Measurements from ENCODE around the gene NR1D1. TPM values are rescaled to one million over a fixed set of nuclear protein-coding genes. Genes with fewer than 3 reads are reported as not detected.

NR1D1 gene
- total RNA-seq, 4 donors from 2014 or later, result 2.0 to 92.1 (median 4.7) TPM

DNA sequence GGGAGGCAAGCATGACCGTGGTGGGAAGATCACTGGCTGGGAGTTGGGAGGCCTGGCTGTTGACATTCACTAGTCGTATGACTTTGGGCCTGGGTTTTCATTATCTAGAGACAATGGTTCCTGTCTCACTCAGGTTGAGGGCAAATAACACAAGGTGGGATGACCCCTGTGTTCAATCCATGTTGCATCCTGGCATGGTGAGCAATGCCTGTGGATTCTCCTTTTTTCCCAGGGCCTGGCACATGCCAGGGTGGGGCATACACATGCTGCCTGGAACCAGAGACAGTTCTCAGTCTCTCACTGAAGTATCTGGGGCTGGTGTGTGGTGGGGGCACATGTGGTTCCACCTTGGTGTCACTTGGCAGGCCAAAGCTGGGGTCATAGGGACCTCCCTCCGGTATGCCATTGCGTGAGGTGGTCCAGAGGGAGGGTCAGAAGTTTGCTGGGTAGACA lies 32.2 kb downstream of the NR1D1 start:
- Histone ChIP-seq H3K9me3 (no peaks in the 10 kb centered on the region), H3K36me3 (no peaks in the 10 kb centered on the region), H3K4me1 (peaks cover 13 to 34% of the 10 kb centered on the region in 2 donors), H3K27ac (peak overlapping the region; percentile 98), H3K4me3 (no peak overlapping the region), H3K27me3 (no peaks in the 10 kb centered on the region)
- TF ChIP-seq, protein P1, sequence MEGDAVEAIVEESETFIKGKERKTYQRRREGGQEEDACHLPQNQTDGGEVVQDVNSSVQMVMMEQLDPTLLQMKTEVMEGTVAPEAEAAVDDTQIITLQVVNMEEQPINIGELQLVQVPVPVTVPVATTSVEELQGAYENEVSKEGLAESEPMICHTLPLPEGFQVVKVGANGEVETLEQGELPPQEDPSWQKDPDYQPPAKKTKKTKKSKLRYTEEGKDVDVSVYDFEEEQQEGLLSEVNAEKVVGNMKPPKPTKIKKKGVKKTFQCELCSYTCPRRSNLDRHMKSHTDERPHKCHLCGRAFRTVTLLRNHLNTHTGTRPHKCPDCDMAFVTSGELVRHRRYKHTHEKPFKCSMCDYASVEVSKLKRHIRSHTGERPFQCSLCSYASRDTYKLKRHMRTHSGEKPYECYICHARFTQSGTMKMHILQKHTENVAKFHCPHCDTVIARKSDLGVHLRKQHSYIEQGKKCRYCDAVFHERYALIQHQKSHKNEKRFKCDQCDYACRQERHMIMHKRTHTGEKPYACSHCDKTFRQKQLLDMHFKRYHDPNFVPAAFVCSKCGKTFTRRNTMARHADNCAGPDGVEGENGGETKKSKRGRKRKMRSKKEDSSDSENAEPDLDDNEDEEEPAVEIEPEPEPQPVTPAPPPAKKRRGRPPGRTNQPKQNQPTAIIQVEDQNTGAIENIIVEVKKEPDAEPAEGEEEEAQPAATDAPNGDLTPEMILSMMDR (IDR thresholded peaks at IDR 0.05), result no peak
- TF ChIP-seq POLR2A (IDR thresholded peaks at IDR 0.05), result no peak
- intact Hi-C loops (cut with DNase I; ENCODE audit: low total_unique reads), result no loop called here
- DNase-seq, result no peak

DNA sequence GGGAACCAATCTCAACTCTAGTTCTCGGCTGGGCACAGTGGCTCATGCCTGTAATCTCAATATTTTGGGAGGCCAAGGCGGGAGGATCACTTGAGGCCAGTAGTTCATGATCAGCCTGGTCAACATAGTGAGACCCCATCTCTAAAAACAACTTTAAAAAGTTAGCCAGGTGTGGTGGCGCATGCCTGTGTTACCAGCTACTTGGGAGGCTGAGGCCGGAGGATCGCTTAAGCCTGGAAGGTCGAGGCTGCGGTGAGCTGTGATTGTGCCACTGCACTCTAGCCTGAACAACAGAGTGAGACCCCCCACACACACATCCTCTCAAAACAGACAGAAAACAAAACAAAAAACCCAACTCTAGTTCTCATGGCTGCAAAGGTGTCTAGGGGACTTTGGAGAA lies 32.7 kb downstream of the NR1D1 start:
- Histone ChIP-seq H3K36me3 (no peaks in the 10 kb centered on the region), H3K4me1 (peaks cover 8 to 34% of the 10 kb centered on the region in 2 donors), H3K27ac (peak overlapping the region; percentile 98), H3K9me3 (no peaks in the 10 kb centered on the region), H3K27me3 (no peaks in the 10 kb centered on the region), H3K4me3 (no peak overlapping the region)
- no peak for TF ChIP-seq POLR2A (IDR thresholded peaks at IDR 0.05)
- TF ChIP-seq, protein P1 (IDR thresholded peaks at IDR 0.05), result no peak
- no peak for DNase-seq
- intact Hi-C loops (cut with DNase I; ENCODE audit: low total_unique reads), result no loop called here

DNA sequence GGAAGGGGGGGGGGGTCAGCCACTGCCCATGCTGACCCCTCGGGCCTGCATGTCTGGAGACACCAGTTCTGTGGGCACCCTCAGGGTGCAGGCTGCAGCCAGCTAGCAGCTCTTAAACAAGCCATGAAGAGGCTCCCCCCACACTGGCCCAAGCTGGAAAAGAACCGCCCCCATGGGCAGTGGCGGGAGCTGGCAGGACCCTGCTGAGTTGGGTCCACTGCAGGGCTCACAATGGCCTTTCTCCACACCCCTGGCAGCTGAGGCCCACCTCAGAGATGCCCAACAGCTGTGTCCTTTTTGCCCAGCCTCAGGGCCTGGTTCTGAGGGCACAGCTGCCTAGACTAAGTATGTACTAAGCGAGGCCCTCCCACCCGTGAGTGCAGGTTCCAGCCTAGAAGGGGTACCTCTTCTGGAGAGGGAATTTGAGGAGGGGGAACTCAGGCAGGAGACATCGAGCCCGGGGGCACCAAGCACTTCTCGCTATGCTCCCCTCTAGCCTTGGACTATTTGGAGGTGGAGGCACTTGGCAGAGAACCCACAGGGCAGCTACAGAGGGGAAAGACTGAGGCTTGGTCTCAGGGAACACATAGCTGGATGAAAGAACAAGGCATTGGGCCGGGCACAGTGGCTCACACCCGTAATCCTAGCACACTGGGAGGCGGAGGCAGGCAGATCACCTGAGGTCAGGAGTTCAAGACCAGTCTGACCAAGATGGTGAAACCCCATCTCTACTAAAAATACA lies 34.4 kb downstream of the NR1D1 start:
- H3K4me1 ChIP-seq, result peaks cover 5 to 19% of the 10 kb centered on the region in 2 donors

GRCh38 chr17:40064971-40065768 lies 35.2 kb downstream of the NR1D1 start:
- Histone ChIP-seq H3K27me3 (no peaks in the 10 kb centered on the region), H3K36me3 (no peaks in the 10 kb centered on the region), H3K4me3 (peak overlapping the region; percentile 99 to 100), H3K4me1 (peaks cover 5 to 13% of the 10 kb centered on the region in 2 donors), H3K27ac (peak overlapping the region; percentile 98), H3K9me3 (no peaks in the 10 kb centered on the region)
- no peak for TF ChIP-seq POLR2A (IDR thresholded peaks at IDR 0.05)
- TF ChIP-seq, protein P1 (IDR thresholded peaks at IDR 0.05), result no peak
- DNase-seq, result no peak
- intact Hi-C loops (cut with DNase I; ENCODE audit: low total_unique reads), result loop anchor here (5.0 kb wide), 1 partner anchor 47 kb away; no protein-coding TSS in a partner anchor

More for the DNA sequence above, 34.4 kb downstream of the NR1D1 start:
- peak overlapping the region in 1 of 2 donors; percentile 100 for H3K4me3 ChIP-seq
- H3K27me3 ChIP-seq, result no peaks in the 10 kb centered on the region
- intact Hi-C loops (cut with DNase I; ENCODE audit: low total_unique reads), result no loop called here
- no peak for TF ChIP-seq POLR2A (IDR thresholded peaks at IDR 0.05)
- H3K9me3 ChIP-seq, result no peaks in the 10 kb centered on the region
- H3K27ac ChIP-seq, result peak overlapping the region; percentile 98
- no peaks in the 10 kb centered on the region for H3K36me3 ChIP-seq
- no peak for DNase-seq

GRCh38 chr17:40063901-40064531 lies 36.4 kb downstream of the NR1D1 start:
- H3K9me3 ChIP-seq, result no peaks in the 10 kb centered on the region
- intact Hi-C loops (cut with DNase I; ENCODE audit: low total_unique reads), result loop anchor here (5.0 kb wide), 1 partner anchor 48 kb away; no protein-coding TSS in a partner anchor
- H3K27ac ChIP-seq, result peak overlapping the region; percentile 98
- DNase-seq, result no peak
- H3K4me1 ChIP-seq, result peaks cover 5 to 11% of the 10 kb centered on the region in 2 donors
- no peaks in the 10 kb centered on the region for H3K36me3 ChIP-seq
- no peaks in the 10 kb centered on the region for H3K27me3 ChIP-seq
- no peak for TF ChIP-seq POLR2A (IDR thresholded peaks at IDR 0.05)
- TF ChIP-seq, protein P1 (IDR thresholded peaks at IDR 0.05), result no peak
- peak overlapping the region; percentile 99 to 100 for H3K4me3 ChIP-seq
